Tibial nerve (tissue), 3 donors: ENCODE data around the gene KIR3DL2.

Source experiments
- POLR2A ChIP-seq, 2 donors: fragments of 450-650 bp; IDR thresholded peaks; one replicate each; pipeline ENCODE4 v1.6.1; 2017; ENCODE audit warnings: antibody characterized with exemption in 2 of 2, mild to moderate bottlenecking in 2 of 2, moderate library complexity in 2 of 2
- TF ChIP-seq, protein P1 (sequence below), 5 experiments: fragments of 200-600 bp in 3 of 5; fragments of 450-650 bp in 2 of 5; sonication (generic) in 3 of 5; IDR thresholded peaks; one replicate each; pipeline ENCODE4 v1.5.1; 2016 to 2019; ENCODE audit warnings: antibody characterized with exemption in 5 of 5, mild to moderate bottlenecking in 3 of 5, moderate library complexity in 2 of 5

DNA sequence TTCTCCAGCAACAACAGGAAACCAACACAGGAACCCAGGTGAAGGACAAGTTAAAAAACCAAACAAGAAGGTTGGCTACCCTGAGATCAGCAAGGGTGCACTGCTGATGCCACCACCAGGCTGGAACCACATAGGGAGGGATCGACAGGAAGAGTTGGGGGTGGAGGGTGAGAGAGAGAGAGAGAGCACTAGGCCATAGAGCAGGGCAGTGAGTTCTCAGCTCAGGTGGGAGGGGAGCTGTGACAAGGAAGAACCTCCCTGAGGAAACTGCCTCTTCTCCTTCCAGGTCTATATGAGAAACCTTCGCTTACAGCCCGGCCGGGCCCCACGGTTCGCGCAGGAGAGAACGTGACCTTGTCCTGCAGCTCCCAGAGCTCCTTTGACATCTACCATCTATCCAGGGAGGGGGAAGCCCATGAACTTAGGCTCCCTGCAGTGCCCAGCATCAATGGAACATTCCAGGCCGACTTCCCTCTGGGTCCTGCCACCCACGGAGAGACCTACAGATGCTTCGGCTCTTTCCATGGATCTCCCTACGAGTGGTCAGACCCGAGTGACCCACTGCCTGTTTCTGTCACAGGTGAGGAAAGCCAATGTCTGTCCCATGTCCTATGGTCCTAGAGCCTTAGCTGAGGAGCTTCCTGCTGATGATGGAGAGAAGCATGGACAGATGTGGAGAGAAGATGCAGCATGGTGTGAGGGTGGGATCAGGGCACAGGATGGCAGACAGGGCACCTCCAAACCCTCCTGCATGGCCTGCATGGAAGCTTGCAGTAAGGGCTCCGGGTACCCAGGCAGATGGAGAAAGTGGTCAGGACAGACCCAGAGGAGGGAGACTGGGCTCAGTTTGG lies 44.4 kb upstream of the KIR3DL2 start:
- TF ChIP-seq POLR2A (IDR thresholded peaks at IDR 0.05) = no peak
- TF ChIP-seq, protein P1, sequence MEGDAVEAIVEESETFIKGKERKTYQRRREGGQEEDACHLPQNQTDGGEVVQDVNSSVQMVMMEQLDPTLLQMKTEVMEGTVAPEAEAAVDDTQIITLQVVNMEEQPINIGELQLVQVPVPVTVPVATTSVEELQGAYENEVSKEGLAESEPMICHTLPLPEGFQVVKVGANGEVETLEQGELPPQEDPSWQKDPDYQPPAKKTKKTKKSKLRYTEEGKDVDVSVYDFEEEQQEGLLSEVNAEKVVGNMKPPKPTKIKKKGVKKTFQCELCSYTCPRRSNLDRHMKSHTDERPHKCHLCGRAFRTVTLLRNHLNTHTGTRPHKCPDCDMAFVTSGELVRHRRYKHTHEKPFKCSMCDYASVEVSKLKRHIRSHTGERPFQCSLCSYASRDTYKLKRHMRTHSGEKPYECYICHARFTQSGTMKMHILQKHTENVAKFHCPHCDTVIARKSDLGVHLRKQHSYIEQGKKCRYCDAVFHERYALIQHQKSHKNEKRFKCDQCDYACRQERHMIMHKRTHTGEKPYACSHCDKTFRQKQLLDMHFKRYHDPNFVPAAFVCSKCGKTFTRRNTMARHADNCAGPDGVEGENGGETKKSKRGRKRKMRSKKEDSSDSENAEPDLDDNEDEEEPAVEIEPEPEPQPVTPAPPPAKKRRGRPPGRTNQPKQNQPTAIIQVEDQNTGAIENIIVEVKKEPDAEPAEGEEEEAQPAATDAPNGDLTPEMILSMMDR (IDR thresholded peaks at IDR 0.05) = no peak
